ENCODE measurements around the gene GASK1A.

GASK1A gene

GRCh38 chr3:42983927-42984326, 4.8 kb downstream of the GASK1A start:
- no peak for DNase-seq

GRCh38 chr3:42984701-42985100, 5.6 kb downstream of the GASK1A start:
- no peak for DNase-seq

GRCh38 chr3:42988097-42988496, 9.0 kb downstream of the GASK1A start:
- no peak for DNase-seq

GRCh38 chr3:42988566-42988965, 9.5 kb downstream of the GASK1A start:
- DNase-seq: no peak

GRCh38 chr3:42991341-42992315, 12.5 kb downstream of the GASK1A start:
- DNase-seq: peak; percentile 51

GRCh38 chr3:42994595-42994994, 15.5 kb downstream of the GASK1A start:
- DNase-seq: no peak

GRCh38 chr3:42996021-42996420, 16.9 kb downstream of the GASK1A start:
- DNase-seq: no peak

GRCh38 chr3:42996633-42997075, 17.5 kb downstream of the GASK1A start:
- DNase-seq: no peak

GRCh38 chr3:42999212-42999611, 20.1 kb downstream of the GASK1A start:
- no peak for DNase-seq

- no peak for DNase-seq
Observed at GRCh38 chr3:42999632-43000031, 20.5 kb downstream of the GASK1A start.

- DNase-seq: no peak
Observed at GRCh38 chr3:43000387-43000786, 21.3 kb downstream of the GASK1A start.

- no peak for DNase-seq
Observed at GRCh38 chr3:43001094-43001553, 22.0 kb downstream of the GASK1A start.

- DNase-seq: no peak
Observed at GRCh38 chr3:43001556-43002121, 22.5 kb downstream of the GASK1A start.

GRCh38 chr3:43004282-43004681, 25.2 kb downstream of the GASK1A start:
- DNase-seq: no peak

GRCh38 chr3:43005253-43005652, 26.1 kb downstream of the GASK1A start:
- DNase-seq: no peak

GRCh38 chr3:43005981-43006380, 26.9 kb downstream of the GASK1A start:
- DNase-seq: no peak

- DNase-seq: no peak
Observed at GRCh38 chr3:43006825-43007224, 27.7 kb downstream of the GASK1A start.

GRCh38 chr3:43009547-43009946, 30.4 kb downstream of the GASK1A start:
- no peak for DNase-seq

GRCh38 chr3:43010638-43011037, 31.5 kb downstream of the GASK1A start:
- no peak for DNase-seq

GRCh38 chr3:43011638-43012037, 32.5 kb downstream of the GASK1A start:
- DNase-seq: no peak

GRCh38 chr3:43012174-43012573, 33.1 kb downstream of the GASK1A start:
- no peak for DNase-seq

- DNase-seq: no peak
Observed at GRCh38 chr3:43013256-43013655, 34.1 kb downstream of the GASK1A start.

- no peak for DNase-seq
Observed at GRCh38 chr3:43013743-43014155, 34.6 kb downstream of the GASK1A start.

- no peak for DNase-seq
Observed at GRCh38 chr3:43014241-43014640, 35.1 kb downstream of the GASK1A start.

All from hematopoietic multipotent progenitor cell treated with erythropoietin and hydrocortisone succinate and interleukin-3 and kit ligand, for 6 days (in vitro differentiated cells).